WTC11 (cell line): ENCODE data around the gene CRY2. TPM values are rescaled to one million over a fixed set of nuclear protein-coding genes. Genes with fewer than 3 reads are reported as not detected.

Experiments
- ATAC-seq: fragments of 200-7000 bp; cut with Tn5 transposase; 2 replicates; pipeline ENCODE4 v1.10.0; 2021; ENCODE audit warnings: mild to moderate bottlenecking, moderate library complexity
- CTCF ChIA-PET: fragments of 300-600 bp; sonication (Branson Sonifier 250); formaldehyde crosslinking; loops from one replicate; lab custom pipeline; 2021; ENCODE audit warnings: antibody characterized with exemption; lab: Charles Lee
- POLR2A ChIA-PET: fragments of 350-600 bp; sonication (Branson Sonifier 250); formaldehyde crosslinking; loops from one replicate; lab custom pipeline; 2021; ENCODE audit warnings: antibody characterized with exemption; lab: Charles Lee
- DNase-seq: peaks from one replicate; pipeline ENCODE4 v3.0.0; 2021; ENCODE audit warnings: low spot score
- H3K27ac Mint-ChIP-seq: 2 replicates; pipeline ENCODE4 v1.8.0; 2021; ENCODE audit warnings: mixed read lengths
- H3K27me3 Mint-ChIP-seq: 2 replicates; pipeline ENCODE4 v1.8.0; 2021; ENCODE audit warnings: low read depth, mild to moderate bottlenecking, moderate library complexity, mixed read lengths
- H3K36me3 Mint-ChIP-seq: 2 replicates; pipeline ENCODE4 v1.8.0; 2021; ENCODE audit warnings: mixed read lengths
- H3K4me1 Mint-ChIP-seq: 2 replicates; pipeline ENCODE4 v1.8.0; 2022; ENCODE audit warnings: mixed read lengths
- H3K4me3 Mint-ChIP-seq: 2 replicates; pipeline ENCODE4 v1.8.0; 2021; ENCODE audit warnings: mild to moderate bottlenecking, moderate library complexity, mixed read lengths
- H3K9me3 Mint-ChIP-seq: 2 replicates; pipeline ENCODE4 v1.8.0; 2021; ENCODE audit warnings: mixed read lengths
- EMX1 ChIP-seq: fragments of 250-450 bp; sonication (Bioruptor Pico); IDR thresholded peaks from 2 replicates; pipeline ENCODE4 v1.8.0; 2021; ENCODE audit warnings: mild to moderate bottlenecking
- FOXJ3 ChIP-seq: sonication (generic); formaldehyde crosslinking; IDR thresholded peaks from 2 replicates; pipeline ENCODE4 v1.9.0; 2021; ENCODE audit warnings: missing genetic modification reagents, mild to moderate bottlenecking, borderline replicate concordance
- FOXP1 ChIP-seq: sonication (generic); formaldehyde crosslinking; IDR thresholded peaks from 2 replicates; pipeline ENCODE4 v1.8.0; 2022; ENCODE audit warnings: missing genetic modification reagents, mild to moderate bottlenecking, moderate library complexity, borderline replicate concordance
- NFYB ChIP-seq: sonication (generic); formaldehyde crosslinking; conservative IDR thresholded peaks from 2 replicates; pipeline ENCODE4 v1.8.0; 2022; ENCODE audit warnings: low read depth, missing genetic modification reagents
- RELA ChIP-seq: sonication (generic); formaldehyde crosslinking; IDR thresholded peaks from 2 replicates; pipeline ENCODE4 v1.8.1; 2022; ENCODE audit warnings: missing genetic modification reagents, mild to moderate bottlenecking, borderline replicate concordance
- TEAD1 ChIP-seq: sonication (generic); formaldehyde crosslinking; IDR thresholded peaks from 2 replicates; pipeline ENCODE4 v1.8.0; 2022; ENCODE audit warnings: mild to moderate bottlenecking, missing genetic modification reagents
- ZNF121 ChIP-seq: sonication (generic); formaldehyde crosslinking; IDR thresholded peaks from 2 replicates; pipeline ENCODE4 v1.8.0; 2023; ENCODE audit warnings: missing genetic modification reagents
- ZNF416 ChIP-seq: fragments of 250-450 bp; sonication (Bioruptor Pico); IDR thresholded peaks from 2 replicates; pipeline ENCODE4 v1.9.0; 2021; ENCODE audit warnings: mild to moderate bottlenecking, inconsistent platforms
- total RNA-seq: library from RNA; stranded (reverse); gene quantifications from 3 replicates; pipeline ENCODE4 v1.2.3, GENCODE V29; 2021
- TF ChIP-seq, protein P1 (sequence below): fragments of 250-450 bp; sonication (Bioruptor Pico); IDR thresholded peaks from 2 replicates; pipeline ENCODE4 v1.9.0; 2021; ENCODE audit warnings: moderate library complexity, mild to moderate bottlenecking, inconsistent platforms, borderline replicate concordance
- TF ChIP-seq, protein P2 (sequence below): sonication (generic); formaldehyde crosslinking; IDR thresholded peaks from 2 replicates; pipeline ENCODE4 v1.8.0; 2022; ENCODE audit warnings: missing genetic modification reagents
- TF ChIP-seq, protein P3 (sequence below): sonication (generic); formaldehyde crosslinking; IDR thresholded peaks from 2 replicates; pipeline ENCODE4 v1.8.0; 2023; ENCODE audit warnings: missing genetic modification reagents, mild to moderate bottlenecking, borderline replicate concordance
- TF ChIP-seq, protein P4 (sequence below): fragments of 200-600 bp; IDR thresholded peaks from 2 replicates; pipeline ENCODE4 v1.8.0; 2022; ENCODE audit warnings: antibody characterized with exemption
- TF ChIP-seq, protein P5 (sequence below): sonication (generic); formaldehyde crosslinking; IDR thresholded peaks from 2 replicates; pipeline ENCODE4 v1.8.1; 2022; ENCODE audit warnings: low read depth, missing genetic modification reagents, borderline replicate concordance
- TF ChIP-seq, protein P6 (sequence below): fragments of 250-450 bp; sonication (Bioruptor Pico); IDR thresholded peaks from 2 replicates; pipeline ENCODE4 v1.9.0; 2021; ENCODE audit warnings: mild to moderate bottlenecking
- TF ChIP-seq, protein P7 (sequence below): fragments of 250-450 bp; sonication (Bioruptor Pico); IDR thresholded peaks from 2 replicates; pipeline ENCODE4 v1.9.0; 2021; ENCODE audit warnings: mild to moderate bottlenecking
- TF ChIP-seq, protein P8 (sequence below): sonication (generic); formaldehyde crosslinking; conservative IDR thresholded peaks from 2 replicates; pipeline ENCODE4 v1.8.1; 2023; ENCODE audit warnings: mild to moderate bottlenecking, low read depth, missing genetic modification reagents, moderate library complexity

CRY2 gene
- total RNA-seq, 1 experiment from 2014 or later: 18.3 TPM

DNA sequence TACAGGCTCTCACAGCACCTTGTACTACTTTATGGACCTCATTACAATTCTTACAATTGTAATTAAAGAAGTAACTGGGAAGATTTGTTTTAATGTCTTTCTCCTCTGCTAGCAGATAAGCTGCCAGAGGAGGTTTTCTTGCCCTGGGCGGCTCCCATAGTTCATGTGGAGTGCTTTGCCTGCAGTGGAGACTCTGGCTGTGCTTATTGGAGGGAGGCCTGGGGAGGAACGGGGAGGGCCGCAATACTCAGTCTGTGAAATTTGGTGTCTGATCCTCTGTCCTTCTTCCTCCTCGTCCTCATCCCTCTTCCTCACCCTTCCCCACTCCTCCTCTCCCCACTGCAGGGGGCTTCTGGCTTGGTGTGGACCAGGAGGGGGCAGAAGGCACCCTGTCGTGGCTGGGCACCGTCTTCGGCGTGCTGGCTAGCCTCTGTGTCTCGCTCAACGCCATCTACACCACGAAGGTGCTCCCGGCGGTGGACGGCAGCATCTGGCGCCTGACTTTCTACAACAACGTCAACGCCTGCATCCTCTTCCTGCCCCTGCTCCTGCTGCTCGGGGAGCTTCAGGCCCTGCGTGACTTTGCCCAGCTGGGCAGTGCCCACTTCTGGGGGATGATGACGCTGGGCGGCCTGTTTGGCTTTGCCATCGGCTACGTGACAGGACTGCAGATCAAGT is 36.7 kb upstream of the CRY2 start:
- H3K4me1 Mint-ChIP-seq: peaks cover 18% of the 10 kb centered on the region
- ATAC-seq: no peak
- no peak overlapping the region for H3K4me3 Mint-ChIP-seq

More for the DNA sequence above, 36.7 kb upstream of the CRY2 start:
- ChIA-PET POLR2A (no interaction called here), CTCF (interaction anchor here (1.9 kb wide), 1 partner anchor 39 kb away, joined by 5 read pairs; no protein-coding TSS in a partner anchor)
- TF ChIP-seq, protein P1, sequence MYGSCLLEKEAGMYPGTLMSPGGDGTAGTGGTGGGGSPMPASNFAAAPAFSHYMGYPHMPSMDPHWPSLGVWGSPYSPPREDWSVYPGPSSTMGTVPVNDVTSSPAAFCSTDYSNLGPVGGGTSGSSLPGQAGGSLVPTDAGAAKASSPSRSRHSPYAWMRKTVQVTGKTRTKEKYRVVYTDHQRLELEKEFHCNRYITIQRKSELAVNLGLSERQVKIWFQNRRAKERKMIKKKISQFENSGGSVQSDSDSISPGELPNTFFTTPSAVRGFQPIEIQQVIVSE (CRISPR knock-in tag): no peak
- TF ChIP-seq, protein P2, sequence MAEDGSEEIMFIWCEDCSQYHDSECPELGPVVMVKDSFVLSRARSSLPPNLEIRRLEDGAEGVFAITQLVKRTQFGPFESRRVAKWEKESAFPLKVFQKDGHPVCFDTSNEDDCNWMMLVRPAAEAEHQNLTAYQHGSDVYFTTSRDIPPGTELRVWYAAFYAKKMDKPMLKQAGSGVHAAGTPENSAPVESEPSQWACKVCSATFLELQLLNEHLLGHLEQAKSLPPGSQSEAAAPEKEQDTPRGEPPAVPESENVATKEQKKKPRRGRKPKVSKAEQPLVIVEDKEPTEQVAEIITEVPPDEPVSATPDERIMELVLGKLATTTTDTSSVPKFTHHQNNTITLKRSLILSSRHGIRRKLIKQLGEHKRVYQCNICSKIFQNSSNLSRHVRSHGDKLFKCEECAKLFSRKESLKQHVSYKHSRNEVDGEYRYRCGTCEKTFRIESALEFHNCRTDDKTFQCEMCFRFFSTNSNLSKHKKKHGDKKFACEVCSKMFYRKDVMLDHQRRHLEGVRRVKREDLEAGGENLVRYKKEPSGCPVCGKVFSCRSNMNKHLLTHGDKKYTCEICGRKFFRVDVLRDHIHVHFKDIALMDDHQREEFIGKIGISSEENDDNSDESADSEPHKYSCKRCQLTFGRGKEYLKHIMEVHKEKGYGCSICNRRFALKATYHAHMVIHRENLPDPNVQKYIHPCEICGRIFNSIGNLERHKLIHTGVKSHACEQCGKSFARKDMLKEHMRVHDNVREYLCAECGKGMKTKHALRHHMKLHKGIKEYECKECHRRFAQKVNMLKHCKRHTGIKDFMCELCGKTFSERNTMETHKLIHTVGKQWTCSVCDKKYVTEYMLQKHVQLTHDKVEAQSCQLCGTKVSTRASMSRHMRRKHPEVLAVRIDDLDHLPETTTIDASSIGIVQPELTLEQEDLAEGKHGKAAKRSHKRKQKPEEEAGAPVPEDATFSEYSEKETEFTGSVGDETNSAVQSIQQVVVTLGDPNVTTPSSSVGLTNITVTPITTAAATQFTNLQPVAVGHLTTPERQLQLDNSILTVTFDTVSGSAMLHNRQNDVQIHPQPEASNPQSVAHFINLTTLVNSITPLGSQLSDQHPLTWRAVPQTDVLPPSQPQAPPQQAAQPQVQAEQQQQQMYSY: no peak
- TF ChIP-seq, protein P3, sequence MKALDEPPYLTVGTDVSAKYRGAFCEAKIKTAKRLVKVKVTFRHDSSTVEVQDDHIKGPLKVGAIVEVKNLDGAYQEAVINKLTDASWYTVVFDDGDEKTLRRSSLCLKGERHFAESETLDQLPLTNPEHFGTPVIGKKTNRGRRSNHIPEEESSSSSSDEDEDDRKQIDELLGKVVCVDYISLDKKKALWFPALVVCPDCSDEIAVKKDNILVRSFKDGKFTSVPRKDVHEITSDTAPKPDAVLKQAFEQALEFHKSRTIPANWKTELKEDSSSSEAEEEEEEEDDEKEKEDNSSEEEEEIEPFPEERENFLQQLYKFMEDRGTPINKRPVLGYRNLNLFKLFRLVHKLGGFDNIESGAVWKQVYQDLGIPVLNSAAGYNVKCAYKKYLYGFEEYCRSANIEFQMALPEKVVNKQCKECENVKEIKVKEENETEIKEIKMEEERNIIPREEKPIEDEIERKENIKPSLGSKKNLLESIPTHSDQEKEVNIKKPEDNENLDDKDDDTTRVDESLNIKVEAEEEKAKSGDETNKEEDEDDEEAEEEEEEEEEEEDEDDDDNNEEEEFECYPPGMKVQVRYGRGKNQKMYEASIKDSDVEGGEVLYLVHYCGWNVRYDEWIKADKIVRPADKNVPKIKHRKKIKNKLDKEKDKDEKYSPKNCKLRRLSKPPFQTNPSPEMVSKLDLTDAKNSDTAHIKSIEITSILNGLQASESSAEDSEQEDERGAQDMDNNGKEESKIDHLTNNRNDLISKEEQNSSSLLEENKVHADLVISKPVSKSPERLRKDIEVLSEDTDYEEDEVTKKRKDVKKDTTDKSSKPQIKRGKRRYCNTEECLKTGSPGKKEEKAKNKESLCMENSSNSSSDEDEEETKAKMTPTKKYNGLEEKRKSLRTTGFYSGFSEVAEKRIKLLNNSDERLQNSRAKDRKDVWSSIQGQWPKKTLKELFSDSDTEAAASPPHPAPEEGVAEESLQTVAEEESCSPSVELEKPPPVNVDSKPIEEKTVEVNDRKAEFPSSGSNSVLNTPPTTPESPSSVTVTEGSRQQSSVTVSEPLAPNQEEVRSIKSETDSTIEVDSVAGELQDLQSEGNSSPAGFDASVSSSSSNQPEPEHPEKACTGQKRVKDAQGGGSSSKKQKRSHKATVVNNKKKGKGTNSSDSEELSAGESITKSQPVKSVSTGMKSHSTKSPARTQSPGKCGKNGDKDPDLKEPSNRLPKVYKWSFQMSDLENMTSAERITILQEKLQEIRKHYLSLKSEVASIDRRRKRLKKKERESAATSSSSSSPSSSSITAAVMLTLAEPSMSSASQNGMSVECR (CRISPR knock-in tag): no peak
- TF ChIP-seq, protein P4, sequence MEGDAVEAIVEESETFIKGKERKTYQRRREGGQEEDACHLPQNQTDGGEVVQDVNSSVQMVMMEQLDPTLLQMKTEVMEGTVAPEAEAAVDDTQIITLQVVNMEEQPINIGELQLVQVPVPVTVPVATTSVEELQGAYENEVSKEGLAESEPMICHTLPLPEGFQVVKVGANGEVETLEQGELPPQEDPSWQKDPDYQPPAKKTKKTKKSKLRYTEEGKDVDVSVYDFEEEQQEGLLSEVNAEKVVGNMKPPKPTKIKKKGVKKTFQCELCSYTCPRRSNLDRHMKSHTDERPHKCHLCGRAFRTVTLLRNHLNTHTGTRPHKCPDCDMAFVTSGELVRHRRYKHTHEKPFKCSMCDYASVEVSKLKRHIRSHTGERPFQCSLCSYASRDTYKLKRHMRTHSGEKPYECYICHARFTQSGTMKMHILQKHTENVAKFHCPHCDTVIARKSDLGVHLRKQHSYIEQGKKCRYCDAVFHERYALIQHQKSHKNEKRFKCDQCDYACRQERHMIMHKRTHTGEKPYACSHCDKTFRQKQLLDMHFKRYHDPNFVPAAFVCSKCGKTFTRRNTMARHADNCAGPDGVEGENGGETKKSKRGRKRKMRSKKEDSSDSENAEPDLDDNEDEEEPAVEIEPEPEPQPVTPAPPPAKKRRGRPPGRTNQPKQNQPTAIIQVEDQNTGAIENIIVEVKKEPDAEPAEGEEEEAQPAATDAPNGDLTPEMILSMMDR: no peak
- TF ChIP-seq, protein P5, sequence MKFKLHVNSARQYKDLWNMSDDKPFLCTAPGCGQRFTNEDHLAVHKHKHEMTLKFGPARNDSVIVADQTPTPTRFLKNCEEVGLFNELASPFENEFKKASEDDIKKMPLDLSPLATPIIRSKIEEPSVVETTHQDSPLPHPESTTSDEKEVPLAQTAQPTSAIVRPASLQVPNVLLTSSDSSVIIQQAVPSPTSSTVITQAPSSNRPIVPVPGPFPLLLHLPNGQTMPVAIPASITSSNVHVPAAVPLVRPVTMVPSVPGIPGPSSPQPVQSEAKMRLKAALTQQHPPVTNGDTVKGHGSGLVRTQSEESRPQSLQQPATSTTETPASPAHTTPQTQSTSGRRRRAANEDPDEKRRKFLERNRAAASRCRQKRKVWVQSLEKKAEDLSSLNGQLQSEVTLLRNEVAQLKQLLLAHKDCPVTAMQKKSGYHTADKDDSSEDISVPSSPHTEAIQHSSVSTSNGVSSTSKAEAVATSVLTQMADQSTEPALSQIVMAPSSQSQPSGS (CRISPR knock-in tag): no peak
- TF ChIP-seq, protein P6, sequence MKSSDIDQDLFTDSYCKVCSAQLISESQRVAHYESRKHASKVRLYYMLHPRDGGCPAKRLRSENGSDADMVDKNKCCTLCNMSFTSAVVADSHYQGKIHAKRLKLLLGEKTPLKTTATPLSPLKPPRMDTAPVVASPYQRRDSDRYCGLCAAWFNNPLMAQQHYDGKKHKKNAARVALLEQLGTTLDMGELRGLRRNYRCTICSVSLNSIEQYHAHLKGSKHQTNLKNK (CRISPR knock-in tag): no peak
- TF ChIP-seq ZNF416 (CRISPR knock-in tag) (no peak), NFYB (CRISPR knock-in tag) (no peak), FOXP1 (CRISPR knock-in tag) (no peak), FOXJ3 (CRISPR knock-in tag) (no peak), EMX1 (CRISPR knock-in tag) (no peak), ZNF121 (CRISPR knock-in tag) (no peak), TEAD1 (CRISPR knock-in tag) (no peak), RELA (CRISPR knock-in tag) (no peak)
- TF ChIP-seq, protein P7, sequence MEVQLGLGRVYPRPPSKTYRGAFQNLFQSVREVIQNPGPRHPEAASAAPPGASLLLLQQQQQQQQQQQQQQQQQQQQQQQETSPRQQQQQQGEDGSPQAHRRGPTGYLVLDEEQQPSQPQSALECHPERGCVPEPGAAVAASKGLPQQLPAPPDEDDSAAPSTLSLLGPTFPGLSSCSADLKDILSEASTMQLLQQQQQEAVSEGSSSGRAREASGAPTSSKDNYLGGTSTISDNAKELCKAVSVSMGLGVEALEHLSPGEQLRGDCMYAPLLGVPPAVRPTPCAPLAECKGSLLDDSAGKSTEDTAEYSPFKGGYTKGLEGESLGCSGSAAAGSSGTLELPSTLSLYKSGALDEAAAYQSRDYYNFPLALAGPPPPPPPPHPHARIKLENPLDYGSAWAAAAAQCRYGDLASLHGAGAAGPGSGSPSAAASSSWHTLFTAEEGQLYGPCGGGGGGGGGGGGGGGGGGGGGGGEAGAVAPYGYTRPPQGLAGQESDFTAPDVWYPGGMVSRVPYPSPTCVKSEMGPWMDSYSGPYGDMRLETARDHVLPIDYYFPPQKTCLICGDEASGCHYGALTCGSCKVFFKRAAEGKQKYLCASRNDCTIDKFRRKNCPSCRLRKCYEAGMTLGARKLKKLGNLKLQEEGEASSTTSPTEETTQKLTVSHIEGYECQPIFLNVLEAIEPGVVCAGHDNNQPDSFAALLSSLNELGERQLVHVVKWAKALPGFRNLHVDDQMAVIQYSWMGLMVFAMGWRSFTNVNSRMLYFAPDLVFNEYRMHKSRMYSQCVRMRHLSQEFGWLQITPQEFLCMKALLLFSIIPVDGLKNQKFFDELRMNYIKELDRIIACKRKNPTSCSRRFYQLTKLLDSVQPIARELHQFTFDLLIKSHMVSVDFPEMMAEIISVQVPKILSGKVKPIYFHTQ (CRISPR knock-in tag): no peak
- TF ChIP-seq, protein P8, sequence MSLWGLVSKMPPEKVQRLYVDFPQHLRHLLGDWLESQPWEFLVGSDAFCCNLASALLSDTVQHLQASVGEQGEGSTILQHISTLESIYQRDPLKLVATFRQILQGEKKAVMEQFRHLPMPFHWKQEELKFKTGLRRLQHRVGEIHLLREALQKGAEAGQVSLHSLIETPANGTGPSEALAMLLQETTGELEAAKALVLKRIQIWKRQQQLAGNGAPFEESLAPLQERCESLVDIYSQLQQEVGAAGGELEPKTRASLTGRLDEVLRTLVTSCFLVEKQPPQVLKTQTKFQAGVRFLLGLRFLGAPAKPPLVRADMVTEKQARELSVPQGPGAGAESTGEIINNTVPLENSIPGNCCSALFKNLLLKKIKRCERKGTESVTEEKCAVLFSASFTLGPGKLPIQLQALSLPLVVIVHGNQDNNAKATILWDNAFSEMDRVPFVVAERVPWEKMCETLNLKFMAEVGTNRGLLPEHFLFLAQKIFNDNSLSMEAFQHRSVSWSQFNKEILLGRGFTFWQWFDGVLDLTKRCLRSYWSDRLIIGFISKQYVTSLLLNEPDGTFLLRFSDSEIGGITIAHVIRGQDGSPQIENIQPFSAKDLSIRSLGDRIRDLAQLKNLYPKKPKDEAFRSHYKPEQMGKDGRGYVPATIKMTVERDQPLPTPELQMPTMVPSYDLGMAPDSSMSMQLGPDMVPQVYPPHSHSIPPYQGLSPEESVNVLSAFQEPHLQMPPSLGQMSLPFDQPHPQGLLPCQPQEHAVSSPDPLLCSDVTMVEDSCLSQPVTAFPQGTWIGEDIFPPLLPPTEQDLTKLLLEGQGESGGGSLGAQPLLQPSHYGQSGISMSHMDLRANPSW (CRISPR knock-in tag): no peak
- Mint-ChIP-seq H3K9me3 (no peaks in the 10 kb centered on the region), H3K27ac (no peak overlapping the region), H3K36me3 (peaks cover 3% of the 10 kb centered on the region; the same call in 1 of the 2 replicates), H3K27me3 (no peaks in the 10 kb centered on the region)
- DNase-seq: no peak
